Ishikawa (cell line): ENCODE results near the gene STOML1.

Experiments
- CEBPB ChIP-seq: IDR thresholded peaks from 2 replicates; pipeline ENCODE4 v1.6.1; 2012
- CREB1 ChIP-seq: IDR thresholded peaks from 2 replicates; pipeline ENCODE4 v1.6.1; 2012; ENCODE audit warnings: low read depth
- EP300 ChIP-seq: IDR thresholded peaks from 2 replicates; pipeline ENCODE4 v1.6.1; 2012; ENCODE audit warnings: borderline replicate concordance
- NFIC ChIP-seq: IDR thresholded peaks from 2 replicates; pipeline ENCODE4 v1.6.1; 2012
- RAD21 ChIP-seq: IDR thresholded peaks from 2 replicates; pipeline ENCODE4 v1.6.1; 2012; ENCODE audit warnings: low read depth
- TAF1 ChIP-seq: IDR thresholded peaks from 2 replicates; pipeline ENCODE4 v1.6.1; 2012; ENCODE audit warnings: low read depth, mild to moderate bottlenecking
- TEAD4 ChIP-seq: IDR thresholded peaks from 2 replicates; pipeline ENCODE4 v1.6.1; 2012
- YY1 ChIP-seq: IDR thresholded peaks from 2 replicates; pipeline ENCODE4 v1.6.1; 2012; ENCODE audit warnings: low read depth
- TF ChIP-seq, protein P1 (sequence below): IDR thresholded peaks from 2 replicates; pipeline ENCODE4 v1.6.1; 2012; ENCODE audit warnings: low read depth, mild to moderate bottlenecking
- TF ChIP-seq, protein P2 (sequence below): IDR thresholded peaks from 2 replicates; pipeline ENCODE4 v1.6.1; 2012

DNA sequence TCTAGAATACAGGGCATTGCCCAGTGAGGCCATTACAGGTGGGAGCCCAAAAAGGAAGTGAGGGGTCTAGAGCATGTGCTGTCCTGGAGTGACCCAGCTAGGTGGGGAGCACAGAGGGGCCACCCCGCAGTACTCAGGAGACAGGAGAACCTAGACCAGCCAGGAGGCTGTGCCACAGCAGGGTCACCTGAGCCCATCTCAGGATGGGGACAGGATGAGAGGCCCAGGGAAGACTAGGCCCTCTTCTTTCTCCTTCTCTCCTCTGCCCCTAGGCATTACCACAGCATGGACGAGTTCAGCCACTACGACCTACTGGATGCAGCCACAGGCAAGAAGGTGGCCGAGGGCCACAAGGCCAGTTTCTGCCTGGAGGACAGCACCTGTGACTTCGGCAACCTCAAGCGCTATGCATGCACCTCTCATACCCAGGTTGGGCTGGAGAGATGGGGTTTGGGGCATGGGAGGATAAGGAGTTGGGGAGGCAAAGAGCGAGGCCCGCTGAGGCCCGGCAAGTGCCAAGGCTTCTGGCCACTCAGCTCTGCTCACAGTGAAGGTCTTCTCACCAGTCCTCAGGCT, 45.2 kb downstream of the STOML1 start:
- TF ChIP-seq NFIC (no peak), EP300 (no peak), CEBPB (no peak), YY1 (no peak), RAD21 (no peak), CREB1 (no peak), TAF1 (no peak), TEAD4 (no peak)
- TF ChIP-seq, protein P1, sequence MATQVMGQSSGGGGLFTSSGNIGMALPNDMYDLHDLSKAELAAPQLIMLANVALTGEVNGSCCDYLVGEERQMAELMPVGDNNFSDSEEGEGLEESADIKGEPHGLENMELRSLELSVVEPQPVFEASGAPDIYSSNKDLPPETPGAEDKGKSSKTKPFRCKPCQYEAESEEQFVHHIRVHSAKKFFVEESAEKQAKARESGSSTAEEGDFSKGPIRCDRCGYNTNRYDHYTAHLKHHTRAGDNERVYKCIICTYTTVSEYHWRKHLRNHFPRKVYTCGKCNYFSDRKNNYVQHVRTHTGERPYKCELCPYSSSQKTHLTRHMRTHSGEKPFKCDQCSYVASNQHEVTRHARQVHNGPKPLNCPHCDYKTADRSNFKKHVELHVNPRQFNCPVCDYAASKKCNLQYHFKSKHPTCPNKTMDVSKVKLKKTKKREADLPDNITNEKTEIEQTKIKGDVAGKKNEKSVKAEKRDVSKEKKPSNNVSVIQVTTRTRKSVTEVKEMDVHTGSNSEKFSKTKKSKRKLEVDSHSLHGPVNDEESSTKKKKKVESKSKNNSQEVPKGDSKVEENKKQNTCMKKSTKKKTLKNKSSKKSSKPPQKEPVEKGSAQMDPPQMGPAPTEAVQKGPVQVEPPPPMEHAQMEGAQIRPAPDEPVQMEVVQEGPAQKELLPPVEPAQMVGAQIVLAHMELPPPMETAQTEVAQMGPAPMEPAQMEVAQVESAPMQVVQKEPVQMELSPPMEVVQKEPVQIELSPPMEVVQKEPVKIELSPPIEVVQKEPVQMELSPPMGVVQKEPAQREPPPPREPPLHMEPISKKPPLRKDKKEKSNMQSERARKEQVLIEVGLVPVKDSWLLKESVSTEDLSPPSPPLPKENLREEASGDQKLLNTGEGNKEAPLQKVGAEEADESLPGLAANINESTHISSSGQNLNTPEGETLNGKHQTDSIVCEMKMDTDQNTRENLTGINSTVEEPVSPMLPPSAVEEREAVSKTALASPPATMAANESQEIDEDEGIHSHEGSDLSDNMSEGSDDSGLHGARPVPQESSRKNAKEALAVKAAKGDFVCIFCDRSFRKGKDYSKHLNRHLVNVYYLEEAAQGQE, result no peak
- TF ChIP-seq, protein P2, sequence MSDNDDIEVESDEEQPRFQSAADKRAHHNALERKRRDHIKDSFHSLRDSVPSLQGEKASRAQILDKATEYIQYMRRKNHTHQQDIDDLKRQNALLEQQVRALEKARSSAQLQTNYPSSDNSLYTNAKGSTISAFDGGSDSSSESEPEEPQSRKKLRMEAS, result no peak
